Measurements from ENCODE around the gene CFAP20DC. TPM values are rescaled to one million over a fixed set of nuclear protein-coding genes. Genes with fewer than 3 reads are reported as not detected.

CFAP20DC gene
- total and polyA plus RNA-seq, 2 experiments from 2014 or later: 7.4 to 11.4 TPM

DNA sequence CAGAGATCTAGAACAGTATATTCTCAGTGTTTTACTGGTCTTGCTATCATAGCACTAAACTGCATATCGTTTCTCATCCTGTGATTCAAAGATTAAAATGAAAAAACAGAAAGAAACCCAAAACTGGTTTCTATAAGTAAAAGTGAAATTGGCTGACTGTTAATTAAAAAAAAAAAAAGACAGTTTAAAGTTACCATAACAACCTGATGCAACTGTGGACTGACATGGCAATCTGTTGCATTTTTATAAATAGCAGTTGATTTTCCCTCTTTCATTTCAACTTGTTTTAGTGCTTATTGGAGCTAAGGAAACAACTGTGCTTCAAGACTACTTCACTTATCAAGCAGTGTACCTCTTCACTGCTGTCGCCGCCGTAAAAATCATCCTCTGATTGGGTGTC lies 186.6 kb downstream of the CFAP20DC start:
- Histone ChIP-seq H3K36me3 (ENCODE audit: insufficient read depth) (no peaks in the 10 kb centered on the region), H3K4me2 (no peak overlapping the region), H3K4me3 (no peak overlapping the region), H3F3A (replicated peaks; ENCODE audit: low read depth) (no peaks in the 10 kb centered on the region), H3K27me3 (ENCODE audit: insufficient read depth) (no peaks in the 10 kb centered on the region), H3K9me2 (ENCODE audit: insufficient read depth) (no peaks in the 10 kb centered on the region), H3K4me1 (ENCODE audit: insufficient read depth) (peaks cover 41% of the 10 kb centered on the region), H4K20me1 (replicated peaks; ENCODE audit: insufficient read depth) (no peaks in the 10 kb centered on the region), H2AFZ (no peak overlapping the region), H3K27ac (ENCODE audit: low read depth) (no peak overlapping the region), H3K79me2 (replicated peaks; ENCODE audit: insufficient read depth) (no peaks in the 10 kb centered on the region)
- ATAC-seq (no peak), DNase-seq (ENCODE audit: low spot score) (no peak)
- no peak for TF ChIP-seq POLR2AphosphoS5 (IDR thresholded peaks at IDR 0.05; ENCODE audit: low read depth)
- no peak for TF ChIP-seq ZNF114 (CRISPR knock-in tag; IDR thresholded peaks at IDR 0.05)
- TF ChIP-seq NANOG (IDR thresholded peaks at IDR 0.05; ENCODE audit: borderline replicate concordance): no peak
- TF ChIP-seq JUNB (IDR thresholded peaks at IDR 0.05; ENCODE audit: unreplicated experiment): no peak
- TF ChIP-seq, protein P1, sequence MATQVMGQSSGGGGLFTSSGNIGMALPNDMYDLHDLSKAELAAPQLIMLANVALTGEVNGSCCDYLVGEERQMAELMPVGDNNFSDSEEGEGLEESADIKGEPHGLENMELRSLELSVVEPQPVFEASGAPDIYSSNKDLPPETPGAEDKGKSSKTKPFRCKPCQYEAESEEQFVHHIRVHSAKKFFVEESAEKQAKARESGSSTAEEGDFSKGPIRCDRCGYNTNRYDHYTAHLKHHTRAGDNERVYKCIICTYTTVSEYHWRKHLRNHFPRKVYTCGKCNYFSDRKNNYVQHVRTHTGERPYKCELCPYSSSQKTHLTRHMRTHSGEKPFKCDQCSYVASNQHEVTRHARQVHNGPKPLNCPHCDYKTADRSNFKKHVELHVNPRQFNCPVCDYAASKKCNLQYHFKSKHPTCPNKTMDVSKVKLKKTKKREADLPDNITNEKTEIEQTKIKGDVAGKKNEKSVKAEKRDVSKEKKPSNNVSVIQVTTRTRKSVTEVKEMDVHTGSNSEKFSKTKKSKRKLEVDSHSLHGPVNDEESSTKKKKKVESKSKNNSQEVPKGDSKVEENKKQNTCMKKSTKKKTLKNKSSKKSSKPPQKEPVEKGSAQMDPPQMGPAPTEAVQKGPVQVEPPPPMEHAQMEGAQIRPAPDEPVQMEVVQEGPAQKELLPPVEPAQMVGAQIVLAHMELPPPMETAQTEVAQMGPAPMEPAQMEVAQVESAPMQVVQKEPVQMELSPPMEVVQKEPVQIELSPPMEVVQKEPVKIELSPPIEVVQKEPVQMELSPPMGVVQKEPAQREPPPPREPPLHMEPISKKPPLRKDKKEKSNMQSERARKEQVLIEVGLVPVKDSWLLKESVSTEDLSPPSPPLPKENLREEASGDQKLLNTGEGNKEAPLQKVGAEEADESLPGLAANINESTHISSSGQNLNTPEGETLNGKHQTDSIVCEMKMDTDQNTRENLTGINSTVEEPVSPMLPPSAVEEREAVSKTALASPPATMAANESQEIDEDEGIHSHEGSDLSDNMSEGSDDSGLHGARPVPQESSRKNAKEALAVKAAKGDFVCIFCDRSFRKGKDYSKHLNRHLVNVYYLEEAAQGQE (IDR thresholded peaks at IDR 0.05; ENCODE audit: unreplicated experiment): no peak
- TF ChIP-seq ZNF331 (CRISPR knock-in tag; IDR thresholded peaks at IDR 0.05; ENCODE audit: low read depth): no peak
- no peak for TF ChIP-seq ZNF462 (CRISPR knock-in tag; IDR thresholded peaks at IDR 0.05)
- Mint-ChIP-seq H3K4me1 (peaks cover 41% of the 10 kb centered on the region), H3K27ac (peak overlapping the region; percentile 67), H3K4me3 (no peak overlapping the region), H3K27me3 (ENCODE audit: insufficient read depth, low read depth, poor library complexity) (no peaks in the 10 kb centered on the region), H3K36me3 (ENCODE audit: low read depth) (no peaks in the 10 kb centered on the region), H3K9me3 (no peaks in the 10 kb centered on the region)
